ENCODE results near the gene ASB16.

GRCh38 chr17:44216173-44216572, 45.7 kb downstream of the ASB16 start:
- TF ChIP-seq CTCF (conservative IDR thresholded peaks at IDR 0.05; ENCODE audit: low read length) (no peak), EZH2phosphoT487 (IDR thresholded peaks at IDR 0.05; ENCODE audit: borderline replicate concordance, low read depth, low read length) (no peak)
